ENCODE measurements around the gene COL26A1.
"Not testable (repeated sequence)": the region's sequence is repeated elsewhere in the genome, so short reads cannot be mapped to it uniquely, and the experiment has no call there.

COL26A1 gene

GRCh38 chr7:101560856-101561255, 198.2 kb downstream of the COL26A1 start:
- DNase-seq (ENCODE audit: extremely low read depth, insufficient read length), result no peak
- TF ChIP-seq, protein P1, sequence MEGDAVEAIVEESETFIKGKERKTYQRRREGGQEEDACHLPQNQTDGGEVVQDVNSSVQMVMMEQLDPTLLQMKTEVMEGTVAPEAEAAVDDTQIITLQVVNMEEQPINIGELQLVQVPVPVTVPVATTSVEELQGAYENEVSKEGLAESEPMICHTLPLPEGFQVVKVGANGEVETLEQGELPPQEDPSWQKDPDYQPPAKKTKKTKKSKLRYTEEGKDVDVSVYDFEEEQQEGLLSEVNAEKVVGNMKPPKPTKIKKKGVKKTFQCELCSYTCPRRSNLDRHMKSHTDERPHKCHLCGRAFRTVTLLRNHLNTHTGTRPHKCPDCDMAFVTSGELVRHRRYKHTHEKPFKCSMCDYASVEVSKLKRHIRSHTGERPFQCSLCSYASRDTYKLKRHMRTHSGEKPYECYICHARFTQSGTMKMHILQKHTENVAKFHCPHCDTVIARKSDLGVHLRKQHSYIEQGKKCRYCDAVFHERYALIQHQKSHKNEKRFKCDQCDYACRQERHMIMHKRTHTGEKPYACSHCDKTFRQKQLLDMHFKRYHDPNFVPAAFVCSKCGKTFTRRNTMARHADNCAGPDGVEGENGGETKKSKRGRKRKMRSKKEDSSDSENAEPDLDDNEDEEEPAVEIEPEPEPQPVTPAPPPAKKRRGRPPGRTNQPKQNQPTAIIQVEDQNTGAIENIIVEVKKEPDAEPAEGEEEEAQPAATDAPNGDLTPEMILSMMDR (IDR thresholded peaks at IDR 0.05; ENCODE audit: insufficient read depth, low read length, poor library complexity, severe bottlenecking), result no peak
- H3K4me3 ChIP-seq (replicated peaks; ENCODE audit: low read depth, low read length), result no peak overlapping the region
- no peaks in the 10 kb centered on the region; the same call in 1 of the 2 replicates for H3K27me3 ChIP-seq (replicated peaks; ENCODE audit: control insufficient read depth, insufficient read depth, low read length)
- H3K36me3 ChIP-seq (ENCODE audit: control insufficient read depth, insufficient read depth, low read length), result no peaks in the 10 kb centered on the region

- not testable (repeated sequence) for H3K36me3 ChIP-seq (ENCODE audit: control insufficient read depth, insufficient read depth, low read length); H3K4me3 ChIP-seq (replicated peaks; ENCODE audit: low read depth, low read length); H3K27me3 ChIP-seq (replicated peaks; ENCODE audit: control insufficient read depth, insufficient read depth, low read length); DNase-seq (ENCODE audit: extremely low read depth, insufficient read length)
Measured at GRCh38 chr7:101561293-101561692, 198.6 kb downstream of the COL26A1 start.

DNA sequence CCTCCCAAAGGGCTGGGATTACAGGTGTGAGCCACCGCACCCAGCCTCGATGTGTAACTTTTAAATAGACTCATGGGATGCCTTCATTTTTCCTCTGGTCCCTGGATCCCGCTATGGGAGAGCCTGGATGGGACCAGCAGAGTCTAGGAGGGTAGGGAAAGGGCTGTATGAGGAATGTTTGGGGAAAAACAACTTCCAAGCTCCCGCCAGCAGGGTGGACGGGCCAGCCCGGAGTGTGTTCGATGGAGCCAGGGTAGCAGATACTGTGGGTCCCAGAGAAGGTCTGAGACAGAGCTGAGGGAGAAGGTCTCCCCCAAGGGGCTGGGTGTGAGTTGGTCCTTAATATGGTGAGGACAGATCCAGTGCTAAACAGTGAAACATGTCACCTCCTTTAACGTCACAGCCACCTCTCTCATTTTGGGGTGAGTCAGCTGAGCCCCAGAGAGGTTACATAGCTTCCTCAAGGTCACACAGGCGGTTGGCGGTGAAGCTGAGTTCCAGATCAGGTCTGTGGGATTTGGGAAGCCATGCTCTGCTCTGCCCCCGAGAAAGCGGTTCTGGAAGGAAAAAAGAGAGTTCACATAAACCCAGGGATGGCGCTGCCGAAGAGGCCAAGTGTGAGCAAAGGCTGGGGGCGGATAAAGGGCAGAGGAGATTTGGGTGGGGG, 200.0 kb downstream of the COL26A1 start:
- Histone ChIP-seq H3K36me3 (ENCODE audit: control insufficient read depth, insufficient read depth, low read length) (no peaks in the 10 kb centered on the region), H3K4me3 (replicated peaks; ENCODE audit: low read depth, low read length) (no peak overlapping the region), H3K27me3 (replicated peaks; ENCODE audit: control insufficient read depth, insufficient read depth, low read length) (no peaks in the 10 kb centered on the region)
- TF ChIP-seq, protein P1 (IDR thresholded peaks at IDR 0.05; ENCODE audit: insufficient read depth, low read length, poor library complexity, severe bottlenecking), result no peak
- no peak for DNase-seq (ENCODE audit: extremely low read depth, insufficient read length)

DNA sequence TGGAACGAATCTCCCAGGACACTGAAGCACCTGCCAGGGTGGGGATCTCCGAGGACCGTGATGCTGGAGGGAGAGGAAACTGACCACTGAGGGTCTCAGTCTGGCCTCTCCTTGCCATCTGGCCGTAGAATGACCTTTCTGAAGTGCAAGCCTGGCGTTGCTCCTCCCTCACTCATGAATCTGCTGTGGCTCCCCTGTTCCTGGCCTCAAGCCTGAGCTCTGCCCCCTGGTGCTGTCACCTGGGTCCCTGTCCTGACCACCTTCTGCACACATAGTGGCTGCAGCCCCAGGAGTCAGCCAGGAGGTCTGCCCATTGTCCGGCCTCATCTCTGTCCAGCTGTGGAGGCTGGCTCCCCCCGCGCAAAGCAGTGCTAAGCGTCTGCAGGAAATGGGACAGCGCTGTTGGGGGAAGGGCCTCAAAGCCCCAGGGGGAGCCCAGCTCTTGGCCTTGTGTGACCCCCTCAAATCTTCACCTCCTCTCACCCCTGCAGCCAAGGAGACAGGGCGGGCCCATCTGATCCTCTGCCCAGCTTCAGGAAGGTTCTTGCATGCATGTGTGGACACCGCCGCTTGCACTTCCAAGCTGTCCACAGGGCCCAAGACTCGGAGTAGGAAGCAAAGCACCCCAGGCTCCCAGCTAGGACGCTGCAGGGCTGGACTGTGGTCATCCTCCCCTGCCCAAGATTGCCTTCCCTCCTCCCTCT, 200.7 kb downstream of the COL26A1 start:
- Histone ChIP-seq H3K4me3 (replicated peaks; ENCODE audit: low read depth, low read length) (no peak overlapping the region), H3K36me3 (ENCODE audit: control insufficient read depth, insufficient read depth, low read length) (no peaks in the 10 kb centered on the region), H3K27me3 (replicated peaks; ENCODE audit: control insufficient read depth, insufficient read depth, low read length) (no peaks in the 10 kb centered on the region)
- DNase-seq (ENCODE audit: extremely low read depth, insufficient read length), result no peak
- TF ChIP-seq, protein P1 (IDR thresholded peaks at IDR 0.05; ENCODE audit: insufficient read depth, low read length, poor library complexity, severe bottlenecking), result no peak

- no peaks in the 10 kb centered on the region for H3K36me3 ChIP-seq (ENCODE audit: control insufficient read depth, insufficient read depth, low read length)
- no peak overlapping the region for H3K4me3 ChIP-seq (replicated peaks; ENCODE audit: low read depth, low read length)
- DNase-seq (ENCODE audit: extremely low read depth, insufficient read length), result no peak
- TF ChIP-seq, protein P1 (IDR thresholded peaks at IDR 0.05; ENCODE audit: insufficient read depth, low read length, poor library complexity, severe bottlenecking), result no peak
- no peaks in the 10 kb centered on the region for H3K27me3 ChIP-seq (replicated peaks; ENCODE audit: control insufficient read depth, insufficient read depth, low read length)
Measured at GRCh38 chr7:101563943-101564777, 201.5 kb downstream of the COL26A1 start.

GRCh38 chr7:101564778-101565211, 202.1 kb downstream of the COL26A1 start:
- TF ChIP-seq, protein P1 (IDR thresholded peaks at IDR 0.05; ENCODE audit: insufficient read depth, low read length, poor library complexity, severe bottlenecking), result no peak
- no peak for DNase-seq (ENCODE audit: extremely low read depth, insufficient read length)
- Histone ChIP-seq H3K27me3 (replicated peaks; ENCODE audit: control insufficient read depth, insufficient read depth, low read length) (no peaks in the 10 kb centered on the region), H3K36me3 (ENCODE audit: control insufficient read depth, insufficient read depth, low read length) (no peaks in the 10 kb centered on the region), H3K4me3 (replicated peaks; ENCODE audit: low read depth, low read length) (no peak overlapping the region)
